ENCODE measurements around the gene VASH2.

DNA sequence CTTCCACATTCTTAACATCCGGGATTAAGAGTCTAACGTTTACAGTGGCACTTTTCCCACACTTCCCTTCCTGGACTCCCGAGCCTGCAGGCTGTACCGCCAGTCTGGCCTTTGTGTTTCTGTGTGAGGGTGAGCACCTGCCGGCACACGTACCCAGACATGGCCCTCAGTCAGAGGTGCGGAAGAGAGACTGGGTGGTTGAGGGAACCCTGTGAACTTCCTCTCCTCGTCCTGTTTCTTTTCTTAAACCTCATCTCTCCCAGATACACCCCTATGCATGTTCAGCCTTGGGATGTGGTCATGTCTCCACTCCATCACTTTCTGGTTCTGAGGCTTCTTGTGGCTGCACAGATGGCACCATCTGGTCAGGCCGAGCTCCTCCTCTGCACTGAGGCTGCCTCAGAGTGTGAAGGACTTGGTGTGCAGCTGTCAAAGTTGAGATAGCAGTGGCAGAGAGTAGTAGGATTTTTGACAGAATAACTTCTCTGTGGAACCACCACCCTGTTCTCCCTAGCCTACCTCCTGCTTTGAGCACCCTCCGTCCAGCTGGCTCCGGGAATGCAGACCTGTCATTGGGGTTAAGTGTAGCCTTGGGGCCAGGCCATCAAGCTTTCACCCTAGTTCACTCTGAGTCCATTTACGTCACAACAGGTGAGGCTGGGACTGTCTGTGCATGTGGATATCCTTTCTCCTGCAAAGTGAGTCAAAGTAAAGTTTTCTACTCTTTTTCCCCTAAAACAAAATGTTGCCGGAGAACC, 31.4 kb downstream of the VASH2 start:
- TF ChIP-seq, protein P1, sequence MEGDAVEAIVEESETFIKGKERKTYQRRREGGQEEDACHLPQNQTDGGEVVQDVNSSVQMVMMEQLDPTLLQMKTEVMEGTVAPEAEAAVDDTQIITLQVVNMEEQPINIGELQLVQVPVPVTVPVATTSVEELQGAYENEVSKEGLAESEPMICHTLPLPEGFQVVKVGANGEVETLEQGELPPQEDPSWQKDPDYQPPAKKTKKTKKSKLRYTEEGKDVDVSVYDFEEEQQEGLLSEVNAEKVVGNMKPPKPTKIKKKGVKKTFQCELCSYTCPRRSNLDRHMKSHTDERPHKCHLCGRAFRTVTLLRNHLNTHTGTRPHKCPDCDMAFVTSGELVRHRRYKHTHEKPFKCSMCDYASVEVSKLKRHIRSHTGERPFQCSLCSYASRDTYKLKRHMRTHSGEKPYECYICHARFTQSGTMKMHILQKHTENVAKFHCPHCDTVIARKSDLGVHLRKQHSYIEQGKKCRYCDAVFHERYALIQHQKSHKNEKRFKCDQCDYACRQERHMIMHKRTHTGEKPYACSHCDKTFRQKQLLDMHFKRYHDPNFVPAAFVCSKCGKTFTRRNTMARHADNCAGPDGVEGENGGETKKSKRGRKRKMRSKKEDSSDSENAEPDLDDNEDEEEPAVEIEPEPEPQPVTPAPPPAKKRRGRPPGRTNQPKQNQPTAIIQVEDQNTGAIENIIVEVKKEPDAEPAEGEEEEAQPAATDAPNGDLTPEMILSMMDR (IDR thresholded peaks at IDR 0.05), result no peak
- no peak for TF ChIP-seq EZH2 (IDR thresholded peaks at IDR 0.05; ENCODE audit: borderline replicate concordance, insufficient read depth, low read depth, low read length, poor library complexity, severe bottlenecking)

Measured in B cell (primary cell).